ENCODE measurements around the gene OGN.

Gene OGN

GRCh38 chr9:92407818-92408217 is 3.4 kb upstream of the OGN start:
- DNase-seq: no peak
- in situ Hi-C loops (cut with MboI; ENCODE audit: low pct_unique_long_range_greater_than_20kb, low sequenced_read_pairs): no loop called here

- DNase-seq: peak; percentile 76
- in situ Hi-C loops (cut with MboI; ENCODE audit: low pct_unique_long_range_greater_than_20kb, low sequenced_read_pairs): no loop called here
Observed at GRCh38 chr9:92406477-92406876, 2.1 kb upstream of the OGN start.

GRCh38 chr9:92405818-92406217 is 1.4 kb upstream of the OGN start:
- in situ Hi-C loops (cut with MboI; ENCODE audit: low pct_unique_long_range_greater_than_20kb, low sequenced_read_pairs): no loop called here
- DNase-seq: no peak

GRCh38 chr9:92402826-92403745 is 1.3 kb downstream of the OGN start:
- in situ Hi-C loops (cut with MboI; ENCODE audit: low pct_unique_long_range_greater_than_20kb, low sequenced_read_pairs): no loop called here

GRCh38 chr9:92402360-92402759 is 2.0 kb downstream of the OGN start:
- no peak for DNase-seq
- in situ Hi-C loops (cut with MboI; ENCODE audit: low pct_unique_long_range_greater_than_20kb, low sequenced_read_pairs): no loop called here

More at GRCh38 chr9:92402826-92403745, 1.3 kb downstream of the OGN start:
- DNase-seq: no peak

DNA sequence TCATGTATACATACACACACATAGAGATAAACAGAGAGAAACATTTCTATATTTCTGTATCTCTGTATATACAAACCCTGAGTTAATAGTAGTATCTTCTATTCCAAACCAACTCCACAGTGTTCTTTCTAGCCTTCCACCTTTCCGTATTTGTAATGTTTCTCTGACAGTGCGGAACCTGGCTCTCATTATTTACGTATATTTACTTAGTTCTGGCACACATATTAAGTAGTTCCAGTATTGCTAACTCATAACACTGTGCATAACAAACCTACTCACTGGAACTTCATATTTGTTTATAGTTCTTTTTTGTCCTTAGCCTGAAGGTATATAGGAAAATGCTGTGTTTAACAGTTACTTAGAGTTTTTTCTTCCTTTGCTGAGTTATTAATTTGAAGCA is 6.5 kb downstream of the OGN start:
- DNase-seq: no peak
- in situ Hi-C loops (cut with MboI; ENCODE audit: low pct_unique_long_range_greater_than_20kb, low sequenced_read_pairs): no loop called here

DNA sequence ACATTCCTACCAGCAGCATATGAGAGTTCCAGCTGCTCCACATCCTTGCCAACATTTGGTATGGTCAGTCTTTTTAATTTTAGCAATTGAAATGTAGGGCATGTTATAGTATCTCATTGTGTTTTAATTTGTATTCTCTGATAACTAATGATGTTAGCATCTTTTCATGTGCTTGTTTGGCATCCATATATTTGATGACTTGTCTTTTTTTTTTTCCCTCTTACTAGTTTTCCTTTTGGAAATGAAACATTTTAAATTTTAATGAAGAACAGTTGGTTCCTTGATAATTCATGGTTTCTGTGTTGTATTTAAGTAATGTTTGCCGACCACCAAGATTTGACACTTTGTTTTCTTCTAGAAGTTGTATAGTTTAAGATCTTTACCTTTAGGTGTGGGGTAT is 8.8 kb downstream of the OGN start:
- in situ Hi-C loops (cut with MboI; ENCODE audit: low pct_unique_long_range_greater_than_20kb, low sequenced_read_pairs): no loop called here
- DNase-seq: no peak

DNA sequence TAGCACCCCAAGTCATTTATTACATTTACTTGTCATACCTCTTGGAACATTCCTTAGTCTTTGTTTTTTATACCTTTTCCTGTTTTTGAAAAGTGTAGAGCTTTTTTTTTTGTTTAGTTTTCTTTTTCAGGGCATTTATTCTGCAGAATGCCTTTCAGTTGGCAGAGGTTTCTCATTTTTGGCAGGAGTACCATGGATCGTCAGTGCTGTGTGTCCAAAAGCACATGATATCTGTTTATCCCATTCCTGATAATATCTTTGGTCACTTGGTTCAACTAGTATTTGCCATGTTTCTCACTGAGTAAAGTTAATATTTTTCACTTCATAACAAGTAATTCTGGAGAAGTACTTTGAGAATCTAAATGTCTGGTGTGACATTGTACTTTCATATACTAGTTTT is 10.7 kb downstream of the OGN start:
- in situ Hi-C loops (cut with MboI; ENCODE audit: low pct_unique_long_range_greater_than_20kb, low sequenced_read_pairs): no loop called here
- DNase-seq: no peak

GRCh38 chr9:92392690-92393089 is 11.7 kb downstream of the OGN start:
- no peak for DNase-seq

GRCh38 chr9:92385953-92386352 is 18.4 kb downstream of the OGN start:
- in situ Hi-C loops (cut with MboI; ENCODE audit: low pct_unique_long_range_greater_than_20kb, low sequenced_read_pairs): no loop called here
- DNase-seq: no peak

More at GRCh38 chr9:92392690-92393089, 11.7 kb downstream of the OGN start:
- in situ Hi-C loops (cut with MboI; ENCODE audit: low pct_unique_long_range_greater_than_20kb, low sequenced_read_pairs): no loop called here

DNA sequence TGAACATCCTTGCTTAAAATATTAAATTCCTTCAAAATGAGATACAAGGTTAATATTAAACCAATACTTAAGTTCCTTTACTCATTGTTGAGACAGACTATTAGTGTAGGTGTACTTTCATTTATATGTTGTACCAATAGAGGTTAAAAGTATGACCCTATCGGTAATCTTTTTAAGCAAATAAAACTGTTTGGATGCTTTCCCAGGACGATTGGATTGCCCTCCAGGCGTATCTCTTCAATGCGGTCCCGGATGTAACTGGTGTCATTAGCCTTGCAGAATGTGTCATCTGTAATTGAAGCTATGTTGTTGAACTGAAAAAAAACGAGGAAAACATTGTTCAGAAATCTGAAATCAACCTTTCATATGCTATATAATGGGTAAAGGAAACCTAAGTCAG is 18.9 kb downstream of the OGN start:
- no peak for DNase-seq
- in situ Hi-C loops (cut with MboI; ENCODE audit: low pct_unique_long_range_greater_than_20kb, low sequenced_read_pairs): no loop called here

DNA sequence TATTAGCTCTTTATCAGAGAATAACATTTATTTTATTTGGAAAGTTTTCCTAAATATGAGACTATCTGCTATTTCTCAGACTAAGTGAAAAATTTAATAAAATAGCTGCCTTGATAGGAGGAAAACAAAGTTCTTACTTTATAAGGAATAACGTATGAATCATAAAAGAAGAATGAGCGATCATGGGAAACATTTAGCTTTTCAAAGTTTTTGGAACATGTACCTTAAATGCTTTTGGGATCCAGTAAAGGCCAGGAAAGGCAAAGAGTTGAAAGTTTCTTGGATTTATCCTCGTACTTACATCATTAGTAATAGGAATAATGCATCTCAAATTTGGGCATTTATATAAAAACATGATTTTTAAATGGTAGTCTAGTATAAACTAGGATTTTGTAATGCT is 19.4 kb downstream of the OGN start:
- no peak for DNase-seq
- in situ Hi-C loops (cut with MboI; ENCODE audit: low pct_unique_long_range_greater_than_20kb, low sequenced_read_pairs): no loop called here

DNA sequence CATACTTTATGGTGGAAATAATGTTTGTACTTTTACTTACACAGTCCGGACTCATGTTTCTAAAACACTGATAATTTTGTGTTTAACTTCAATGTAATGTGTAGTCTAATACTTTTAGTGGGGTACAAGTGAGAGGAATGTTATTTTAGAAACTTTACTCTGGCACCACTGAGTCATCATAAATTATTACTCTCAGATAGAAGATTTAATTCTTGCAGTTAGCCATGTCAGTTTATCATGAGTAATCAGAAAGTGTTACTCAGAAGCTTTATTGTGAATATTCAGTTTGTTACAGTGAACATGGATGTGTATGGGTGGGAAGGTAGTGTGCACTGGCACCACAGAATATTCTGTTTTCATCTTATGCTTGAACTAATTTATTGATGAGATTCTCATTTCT is 20.0 kb downstream of the OGN start:
- no peak for DNase-seq

GRCh38 chr9:92381775-92382174 is 22.6 kb downstream of the OGN start:
- no peak for DNase-seq
- in situ Hi-C loops (cut with MboI; ENCODE audit: low pct_unique_long_range_greater_than_20kb, low sequenced_read_pairs): no loop called here

More for the DNA sequence above, 20.0 kb downstream of the OGN start:
- in situ Hi-C loops (cut with MboI; ENCODE audit: low pct_unique_long_range_greater_than_20kb, low sequenced_read_pairs): no loop called here

GRCh38 chr9:92380603-92381002 is 23.8 kb downstream of the OGN start:
- no peak for DNase-seq
- in situ Hi-C loops (cut with MboI; ENCODE audit: low pct_unique_long_range_greater_than_20kb, low sequenced_read_pairs): no loop called here

- in situ Hi-C loops (cut with MboI; ENCODE audit: low pct_unique_long_range_greater_than_20kb, low sequenced_read_pairs): no loop called here
- DNase-seq: no peak
Observed at GRCh38 chr9:92378865-92379560, 25.4 kb downstream of the OGN start.

DNA sequence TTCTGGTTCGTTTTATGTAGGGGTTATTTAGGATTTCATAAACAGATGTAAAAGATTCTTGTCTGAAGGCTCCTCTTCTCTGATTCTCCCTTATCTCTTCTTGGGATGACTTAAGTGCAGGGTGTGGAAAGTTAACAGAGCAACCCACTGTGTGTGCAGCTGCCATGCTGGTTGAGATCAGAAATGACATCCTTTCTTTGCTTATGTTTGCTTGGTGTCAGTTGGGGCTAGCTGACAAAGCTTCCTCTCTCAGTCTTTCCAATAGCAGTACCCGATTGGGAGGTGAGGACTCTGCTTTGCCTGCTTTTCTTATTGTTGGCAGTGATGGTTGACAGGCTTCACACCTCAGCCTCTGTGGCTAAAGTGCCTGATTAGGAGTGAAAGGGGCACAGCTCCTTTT is 26.5 kb downstream of the OGN start:
- in situ Hi-C loops (cut with MboI; ENCODE audit: low pct_unique_long_range_greater_than_20kb, low sequenced_read_pairs): no loop called here
- DNase-seq: no peak

DNA sequence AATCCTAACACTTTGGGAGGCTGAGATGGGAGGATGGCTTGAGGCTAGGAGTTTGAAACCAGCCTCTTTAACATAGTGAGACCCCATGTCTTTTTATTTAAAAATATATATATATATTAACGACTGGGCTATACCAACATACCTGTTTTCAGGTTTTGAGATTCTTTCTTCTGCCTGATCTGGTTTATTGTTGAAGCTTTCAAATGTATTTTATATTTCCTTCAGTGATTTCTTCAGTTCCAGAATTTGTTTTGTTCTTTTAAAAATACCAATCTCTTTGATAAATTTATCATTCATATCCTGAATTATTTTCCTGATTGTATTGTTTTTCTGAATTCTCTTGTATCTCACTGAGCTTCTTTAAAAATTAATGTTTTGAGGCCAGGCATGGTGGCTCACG is 31.2 kb downstream of the OGN start:
- in situ Hi-C loops (cut with MboI; ENCODE audit: low pct_unique_long_range_greater_than_20kb, low sequenced_read_pairs): no loop called here
- DNase-seq: no peak

DNA sequence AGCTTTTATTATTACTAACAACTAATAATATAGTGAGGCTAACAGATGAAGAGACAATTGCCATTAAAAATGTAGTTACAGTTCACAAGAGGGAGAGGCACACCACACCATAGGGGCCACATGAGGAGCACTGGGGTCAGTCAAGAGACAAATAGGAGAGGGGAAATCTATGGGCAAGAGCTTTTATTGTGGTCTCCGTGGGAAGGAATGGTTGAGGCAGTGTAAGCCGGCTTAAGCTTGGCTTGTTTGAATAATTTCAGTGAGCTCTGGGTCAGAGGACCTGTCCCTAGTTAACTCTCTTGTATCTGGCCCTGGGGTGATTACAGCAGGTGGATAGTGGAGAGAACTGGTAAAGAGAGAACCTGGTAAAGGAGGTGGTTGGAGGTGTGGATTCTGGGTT is 35.3 kb downstream of the OGN start:
- in situ Hi-C loops (cut with MboI; ENCODE audit: low pct_unique_long_range_greater_than_20kb, low sequenced_read_pairs): no loop called here

DNA sequence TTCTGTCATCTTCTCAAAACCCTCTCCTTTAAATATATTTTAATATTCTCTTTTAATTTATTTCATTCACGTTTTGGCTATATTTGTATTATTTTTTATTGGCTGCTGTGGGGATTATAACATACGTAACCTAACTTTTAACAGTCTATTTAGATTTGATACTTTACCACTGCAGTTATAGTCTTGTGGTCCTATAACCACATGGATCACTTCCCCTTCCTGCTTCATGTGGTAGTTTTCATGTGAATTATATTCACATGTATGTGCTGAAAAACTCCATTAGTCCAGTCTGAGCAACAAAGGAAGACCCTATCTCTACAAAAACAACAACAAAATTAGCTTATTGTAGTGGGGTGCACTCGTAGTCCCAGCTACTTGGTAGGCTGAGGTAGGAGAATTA is 44.3 kb downstream of the OGN start:
- in situ Hi-C loops (cut with MboI; ENCODE audit: low pct_unique_long_range_greater_than_20kb, low sequenced_read_pairs): no loop called here
- DNase-seq: peak; percentile 27

More for the DNA sequence above, 35.3 kb downstream of the OGN start:
- no peak for DNase-seq
